Hematopoietic multipotent progenitor cell treated with erythropoietin and hydrocortisone succinate and interleukin-3 and kit ligand, for 4 days (in vitro differentiated cells): ENCODE results near the gene BAZ1B.
"Not testable (repeated sequence)": the region's sequence is repeated elsewhere in the genome, so short reads cannot be mapped to it uniquely, and the experiment has no call there.

ENCODE experiments used
- DNase-seq: peaks from one replicate; pipeline ENCODE4 v3.0.0-alpha.2; 2015

Gene BAZ1B

GRCh38 chr7:73442222-73442902 is 79.7 kb downstream of the BAZ1B start:
- DNase-seq, result no peak

- no peak for DNase-seq
Observed at GRCh38 chr7:73439410-73439704, 82.7 kb downstream of the BAZ1B start.

GRCh38 chr7:73438547-73439409 is 83.3 kb downstream of the BAZ1B start:
- DNase-seq, result no peak

GRCh38 chr7:73437621-73438416 is 84.3 kb downstream of the BAZ1B start:
- DNase-seq, result no peak

- DNase-seq, result no peak
Observed at GRCh38 chr7:73437091-73437490, 85.0 kb downstream of the BAZ1B start.

- DNase-seq, result no peak
Observed at GRCh38 chr7:73436031-73436929, 85.8 kb downstream of the BAZ1B start.

GRCh38 chr7:73435471-73436009 is 86.6 kb downstream of the BAZ1B start:
- no peak for DNase-seq

GRCh38 chr7:73434701-73435069 is 87.4 kb downstream of the BAZ1B start:
- no peak for DNase-seq

- DNase-seq, result peak; percentile 60
Observed at GRCh38 chr7:73433924-73434700, 88.0 kb downstream of the BAZ1B start.

GRCh38 chr7:73432676-73433075 is 89.4 kb downstream of the BAZ1B start:
- no peak for DNase-seq

- no peak for DNase-seq
Observed at GRCh38 chr7:73431041-73431835, 90.9 kb downstream of the BAZ1B start.

GRCh38 chr7:73430540-73430939 is 91.6 kb downstream of the BAZ1B start:
- not testable (repeated sequence) for DNase-seq

GRCh38 chr7:73429622-73430505 is 92.2 kb downstream of the BAZ1B start:
- DNase-seq, result no peak

- no peak for DNase-seq
Observed at GRCh38 chr7:73429215-73429614, 92.9 kb downstream of the BAZ1B start.

- no peak for DNase-seq
Observed at GRCh38 chr7:73427902-73428787, 93.9 kb downstream of the BAZ1B start.

GRCh38 chr7:73426016-73426415 is 96.1 kb downstream of the BAZ1B start:
- no peak for DNase-seq

- no peak for DNase-seq
Observed at GRCh38 chr7:73425356-73425983, 96.6 kb downstream of the BAZ1B start.

- no peak for DNase-seq
Observed at GRCh38 chr7:73424489-73424885, 97.6 kb downstream of the BAZ1B start.
